ENCODE data around the gene CRYBB1. TPM values are rescaled to one million over a fixed set of nuclear protein-coding genes. Genes with fewer than 3 reads are reported as not detected.

The CRYBB1 gene
- total and polyA plus RNA-seq, 2 donors (not counting 3 experiments of a cell fraction or from before 2014, with no cell fraction given), result not detected

GRCh38 chr22:26580240-26580962, 37.4 kb downstream of the CRYBB1 start:
- FAIRE-seq (no peak), DNase-seq (ENCODE audit: low read depth, low spot score) (no peak)
- Histone ChIP-seq H3K4me1 (ENCODE audit: control insufficient read depth, extremely low read depth, insufficient read depth, low read length) (peaks cover 14% of the 10 kb centered on the region), H4K20me1 (replicated peaks; ENCODE audit: control insufficient read depth, extremely low read depth, insufficient read depth, low read length) (peaks cover 7% of the 10 kb centered on the region), H3K27ac (ENCODE audit: insufficient read depth, low read depth, low read length) (no peak overlapping the region), H2AFZ (ENCODE audit: low read depth, low read length) (no peak overlapping the region), H3K36me3 (ENCODE audit: control insufficient read depth in 2 of 2, extremely low read depth in 1 of 2, insufficient read depth in 2 of 2, low read length in 2 of 2) (peaks cover 0 to 8% of the 10 kb centered on the region in 2 experiments), H3K4me3 (replicated peaks in 1 of 3; ENCODE audit: insufficient read depth in 1 of 3, low read depth in 1 of 3, low read length in 3 of 3) (no peak overlapping the region), H3K9ac (replicated peaks; ENCODE audit: extremely low read depth, insufficient read depth, low read length) (no peak overlapping the region), H3K4me2 (ENCODE audit: insufficient read depth, low read length) (no peak overlapping the region), H3K9me3 (replicated peaks; ENCODE audit: control insufficient read depth, insufficient read depth, low read length) (no peaks in the 10 kb centered on the region), H3K27me3 (ENCODE audit: control insufficient read depth in 2 of 2, insufficient read depth in 2 of 2, low read length in 2 of 2) (no peaks in the 10 kb centered on the region), H3K79me2 (ENCODE audit: control insufficient read depth, insufficient read depth, low read length) (peaks cover 30% of the 10 kb centered on the region), H3K9me1 (replicated peaks; ENCODE audit: control insufficient read depth, extremely low read depth, insufficient read depth, low read length) (no peaks in the 10 kb centered on the region)
- intact Hi-C loops (cut with micrococcal nuclease) (no loop called here), dilution Hi-C loops (cut with MboI; ENCODE audit: extremely low pct_ligation_motif_present, low sequenced_read_pairs) (no loop called here)
- no peak for TF ChIP-seq POLR2AphosphoS5 (IDR thresholded peaks at IDR 0.05; ENCODE audit: insufficient read depth, low read depth, low read length)
- TF ChIP-seq POLR2A (IDR thresholded peaks at IDR 0.05; ENCODE audit: low read depth, low read length), result no peak
- TF ChIP-seq MYC (IDR thresholded peaks at IDR 0.05; ENCODE audit: low read depth, low read length), result no peak
- no peak for TF ChIP-seq CTCF (IDR thresholded peaks at IDR 0.05; ENCODE audit: extremely low read depth in 1 of 2, insufficient read depth in 1 of 2, low read depth in 1 of 2, low read length in 2 of 2)
- no peak for TF ChIP-seq EZH2 (IDR thresholded peaks at IDR 0.05; ENCODE audit: borderline replicate concordance, low read depth, low read length, severe bottlenecking)
- no peak for TF ChIP-seq MAX (IDR thresholded peaks at IDR 0.05; ENCODE audit: insufficient read depth, insufficient read length)
- no peak for TF ChIP-seq GATA2 (IDR thresholded peaks at IDR 0.05; ENCODE audit: insufficient read depth, insufficient read length, low read depth, low read length)
- no peak for TF ChIP-seq FOS (IDR thresholded peaks at IDR 0.05; ENCODE audit: borderline replicate concordance, insufficient read depth, low read length)
- CTCF ChIA-PET, result no interaction called here
- POLR2A ChIA-PET, result no interaction called here
- no TSS peak for BruUV-seq (replicated peaks)

Measured in endothelial cell of umbilical vein (primary cell).